Activated CD8-positive, alpha-beta T cell treated with anti-CD3 and anti-CD28 coated beads for 36 hours (primary cell): ENCODE results near the gene BASP1. TPM values are rescaled to one million over a fixed set of nuclear protein-coding genes. Genes with fewer than 3 reads are reported as not detected.
"Not testable (repeated sequence)": the region's sequence is repeated elsewhere in the genome, so short reads cannot be mapped to it uniquely, and the experiment has no call there.

Experiments
- ATAC-seq: fragments of 200-7000 bp; cut with Tn5 transposase; one replicate; pipeline ENCODE4 v1.10.0; 2021; ENCODE audit warnings: mild to moderate bottlenecking, moderate library complexity
- CTCF ChIA-PET: fragments of 350-600 bp; sonication (Branson Sonifier 250); formaldehyde crosslinking; loops from one replicate; lab custom pipeline; 2021; ENCODE audit warnings: antibody characterized with exemption; lab: Charles Lee
- POLR2A ChIA-PET: fragments of 350-600 bp; sonication (Branson Sonifier 250); formaldehyde crosslinking; loops from one replicate; lab custom pipeline; 2021; ENCODE audit warnings: antibody characterized with exemption; lab: Charles Lee
- DNase-seq: peaks from one replicate; pipeline ENCODE4 v3.0.0-alpha.2; 2020
- H3K27ac Mint-ChIP-seq: one replicate; pipeline ENCODE4 v1.8.0; 2021; ENCODE audit warnings: mild to moderate bottlenecking, mixed read lengths
- H3K27me3 Mint-ChIP-seq: one replicate; pipeline ENCODE4 v1.8.0; 2021; ENCODE audit warnings: mixed read lengths
- H3K36me3 Mint-ChIP-seq: one replicate; pipeline ENCODE4 v1.8.0; 2021; ENCODE audit warnings: low read depth, mixed read lengths
- H3K4me1 Mint-ChIP-seq: one replicate; pipeline ENCODE4 v1.8.0; 2021; ENCODE audit warnings: low read depth, mixed read lengths
- H3K4me3 Mint-ChIP-seq: one replicate; pipeline ENCODE4 v1.8.0; 2021; ENCODE audit warnings: mild to moderate bottlenecking, moderate library complexity, mixed read lengths
- H3K9me3 Mint-ChIP-seq: one replicate; pipeline ENCODE4 v1.8.0; 2021; ENCODE audit warnings: mixed read lengths
- CTCF ChIP-seq: fragments of 200-600 bp; IDR thresholded peaks from one replicate; pipeline ENCODE4 v1.8.0; 2022; ENCODE audit warnings: antibody characterized with exemption, mild to moderate bottlenecking
- intact Hi-C: fragments of 100-400 bp; cut with micrococcal nuclease; formaldehyde crosslinking; loops from one replicate; pipeline ENCODE4 v1.10.0; 2022
- total RNA-seq, 2 experiments: library from RNA; stranded (reverse); gene quantifications; one replicate each; pipeline ENCODE4 v1.2.3, GENCODE V29; 2021

The BASP1 gene
- total RNA-seq, 2 experiments from 2014 or later, result 0.18 to 0.47 TPM

DNA sequence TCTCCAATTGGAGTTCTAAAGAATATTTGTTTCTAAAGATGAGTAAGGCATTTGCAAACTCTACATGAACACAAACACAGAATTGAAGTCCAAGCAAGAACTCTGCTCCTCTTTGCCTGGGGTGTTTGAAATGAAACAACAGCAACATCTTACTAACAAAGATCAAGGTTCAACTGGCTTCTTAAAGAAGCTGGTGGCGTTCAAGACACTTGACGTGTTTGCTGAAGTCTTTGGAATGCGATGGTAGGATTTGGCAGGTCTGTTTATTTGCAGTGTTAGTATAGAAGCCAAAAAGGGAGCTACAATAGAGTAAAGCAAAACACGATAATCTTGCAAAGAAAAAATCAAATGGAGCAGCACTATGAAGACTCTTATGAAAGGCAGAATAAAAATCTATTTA lies 94.9 kb downstream of the BASP1 start:
- Mint-ChIP-seq H3K27me3 (no peaks in the 10 kb centered on the region), H3K4me3 (no peak overlapping the region), H3K36me3 (no peaks in the 10 kb centered on the region), H3K9me3 (no peaks in the 10 kb centered on the region), H3K27ac (no peak overlapping the region), H3K4me1 (no peaks in the 10 kb centered on the region)
- ChIA-PET POLR2A (no interaction called here), CTCF (no interaction called here)
- ATAC-seq (no peak), DNase-seq (no peak)
- TF ChIP-seq CTCF, result no peak
- intact Hi-C loops, result no loop called here

DNA sequence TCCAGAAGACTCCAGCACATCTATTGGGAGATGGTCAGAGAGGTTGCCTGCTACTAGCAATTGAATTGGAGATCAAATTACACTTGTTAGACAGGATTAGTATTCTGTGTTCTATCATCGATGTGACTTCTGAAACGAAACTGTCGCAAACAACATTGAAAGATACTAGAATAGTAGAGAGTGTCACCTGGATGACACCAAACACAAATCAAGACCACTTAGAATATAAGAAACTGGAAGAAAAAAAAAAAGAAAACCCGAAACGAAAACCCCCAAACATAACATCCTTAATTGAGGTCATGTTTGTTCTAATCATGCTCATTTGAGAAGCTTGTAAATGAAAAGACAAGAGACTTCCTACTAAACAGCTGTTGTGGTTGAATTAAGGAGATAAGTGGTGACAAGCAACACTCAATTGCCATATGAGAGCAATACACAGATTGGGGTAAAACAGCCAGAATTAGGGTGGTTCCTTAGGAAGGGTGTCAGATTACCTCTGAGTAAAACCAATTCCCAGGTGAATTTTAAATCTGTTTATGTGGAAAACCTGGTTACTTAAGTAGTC lies 97.6 kb downstream of the BASP1 start:
- ATAC-seq (no peak), DNase-seq (no peak)
- POLR2A ChIA-PET, result no interaction called here
- peaks cover 1% of the 10 kb centered on the region for H3K27me3 Mint-ChIP-seq
- H3K4me1 Mint-ChIP-seq, result no peaks in the 10 kb centered on the region
- no peak for TF ChIP-seq CTCF
- H3K4me3 Mint-ChIP-seq, result no peak overlapping the region
- H3K9me3 Mint-ChIP-seq, result peaks cover 1% of the 10 kb centered on the region
- intact Hi-C loops, result no loop called here
- no peaks in the 10 kb centered on the region for H3K36me3 Mint-ChIP-seq
- CTCF ChIA-PET, result interaction anchor here (0.6 kb wide), 1 partner anchor 99 kb away, joined by 3 read pairs; no protein-coding TSS in a partner anchor
- H3K27ac Mint-ChIP-seq, result no peak overlapping the region

- peaks cover 1% of the 10 kb centered on the region for H3K9me3 Mint-ChIP-seq
- no peaks in the 10 kb centered on the region for H3K4me1 Mint-ChIP-seq
- H3K36me3 Mint-ChIP-seq, result no peaks in the 10 kb centered on the region
- H3K4me3 Mint-ChIP-seq, result no peak overlapping the region
- H3K27ac Mint-ChIP-seq, result no peak overlapping the region
- peaks cover 1% of the 10 kb centered on the region for H3K27me3 Mint-ChIP-seq
- CTCF ChIA-PET, result no interaction called here
- intact Hi-C loops, result no loop called here
- no peak for ATAC-seq
- no peak for DNase-seq
- POLR2A ChIA-PET, result no interaction called here
- no peak for TF ChIP-seq CTCF
Measured at GRCh38 chr5:17315710-17316221, 98.3 kb downstream of the BASP1 start.

GRCh38 chr5:17316970-17317459 lies 99.6 kb downstream of the BASP1 start:
- Mint-ChIP-seq H3K27me3 (peaks cover 1% of the 10 kb centered on the region), H3K27ac (no peak overlapping the region), H3K4me3 (no peak overlapping the region), H3K36me3 (no peaks in the 10 kb centered on the region), H3K4me1 (no peaks in the 10 kb centered on the region), H3K9me3 (peaks cover 1% of the 10 kb centered on the region)
- ATAC-seq, result no peak
- intact Hi-C loops, result no loop called here
- DNase-seq, result no peak
- ChIA-PET CTCF (no interaction called here), POLR2A (no interaction called here)
- TF ChIP-seq CTCF, result no peak

GRCh38 chr5:17317473-17317872 lies 100.0 kb downstream of the BASP1 start:
- intact Hi-C loops, result no loop called here
- ChIA-PET CTCF (no interaction called here), POLR2A (no interaction called here)
- no peak for DNase-seq
- peaks cover 1% of the 10 kb centered on the region for H3K9me3 Mint-ChIP-seq
- H3K27ac Mint-ChIP-seq, result no peak overlapping the region
- H3K27me3 Mint-ChIP-seq, result peaks cover 1% of the 10 kb centered on the region
- no peak for ATAC-seq
- no peaks in the 10 kb centered on the region for H3K36me3 Mint-ChIP-seq
- no peaks in the 10 kb centered on the region for H3K4me1 Mint-ChIP-seq
- H3K4me3 Mint-ChIP-seq, result no peak overlapping the region
- TF ChIP-seq CTCF, result no peak

DNA sequence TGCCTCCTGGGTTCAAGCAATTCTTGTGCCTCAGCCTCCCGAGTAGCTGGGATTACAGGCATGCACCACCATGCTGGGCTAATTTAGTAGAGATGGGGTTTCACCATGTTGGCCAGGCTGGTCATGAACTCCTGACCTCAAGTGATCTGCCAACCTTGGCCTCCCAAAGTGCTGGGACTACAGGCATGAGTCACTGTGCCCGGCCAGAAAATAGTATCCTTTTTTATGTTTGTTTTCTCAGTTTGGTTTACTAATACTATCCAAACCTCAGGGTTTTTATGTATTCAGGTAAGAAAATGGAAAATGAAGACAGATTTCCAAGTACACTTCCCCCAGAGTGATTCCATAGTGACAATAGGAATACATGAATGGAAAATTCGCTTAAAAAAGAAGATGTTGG lies 101.7 kb downstream of the BASP1 start:
- ATAC-seq, CTCF ChIA-PET, POLR2A ChIA-PET, H3K4me3 Mint-ChIP-seq, intact Hi-C loops, DNase-seq, H3K27ac Mint-ChIP-seq, H3K27me3 Mint-ChIP-seq, H3K9me3 Mint-ChIP-seq, H3K36me3 Mint-ChIP-seq, H3K4me1 Mint-ChIP-seq: not testable (repeated sequence)
